Measurements from ENCODE around the gene KDM6A. TPM values are rescaled to one million over a fixed set of nuclear protein-coding genes. Genes with fewer than 3 reads are reported as not detected.
"Not testable (repeated sequence)": the region's sequence is repeated elsewhere in the genome, so short reads cannot be mapped to it uniquely, and the experiment has no call there.

Gene KDM6A
- total and polyA plus RNA-seq, 2 donors = 20.9 to 36.5 TPM

DNA sequence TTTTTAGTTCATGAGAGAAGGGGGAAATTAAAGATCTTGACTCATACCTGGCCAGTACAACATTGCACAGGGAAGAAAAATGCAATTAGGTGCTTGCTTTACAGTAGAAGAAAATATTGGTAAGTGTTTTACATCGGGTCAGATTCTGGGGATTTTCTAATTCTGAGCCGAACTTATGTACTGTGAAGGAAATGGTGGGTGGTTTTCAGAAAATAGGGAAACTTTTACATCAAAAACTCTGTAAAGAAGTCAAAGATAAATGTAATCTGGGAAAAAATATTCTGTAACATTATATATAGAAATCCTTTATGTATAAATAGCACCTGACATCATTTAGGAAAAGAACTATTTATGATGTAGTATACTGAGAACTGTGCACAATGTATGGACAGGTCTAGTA lies 75.4 kb downstream of the KDM6A start:
- DNase-seq (ENCODE audit: low read depth in 6 of 9, low spot score in 9 of 9) = no peak
- Histone ChIP-seq H3K27me3 (ENCODE audit: control insufficient read depth in 2 of 2, insufficient read depth in 1 of 2, low read length in 1 of 2) (no peaks in the 10 kb centered on the region), H3K4me1 (ENCODE audit: control insufficient read depth in 2 of 2, insufficient read depth in 2 of 2, low read length in 2 of 2) (no peaks in the 10 kb centered on the region), H3K9me3 (ENCODE audit: control insufficient read depth in 2 of 2, insufficient read depth in 1 of 2, low read length in 1 of 2) (peaks cover 0 to 9% of the 10 kb centered on the region in 2 donors), H3K4me3 (ENCODE audit: low read length in 2 of 2) (no peak overlapping the region), H3K27ac (ENCODE audit: low read depth in 1 of 2, low read length in 1 of 2) (no peak overlapping the region), H3K36me3 (ENCODE audit: control insufficient read depth in 2 of 2, insufficient read depth in 2 of 2, low read length in 1 of 2) (peaks cover 0 to 2% of the 10 kb centered on the region in 2 donors)
- 90% methylated on average over 2 of the region's 2 CpGs for WGBS

DNA sequence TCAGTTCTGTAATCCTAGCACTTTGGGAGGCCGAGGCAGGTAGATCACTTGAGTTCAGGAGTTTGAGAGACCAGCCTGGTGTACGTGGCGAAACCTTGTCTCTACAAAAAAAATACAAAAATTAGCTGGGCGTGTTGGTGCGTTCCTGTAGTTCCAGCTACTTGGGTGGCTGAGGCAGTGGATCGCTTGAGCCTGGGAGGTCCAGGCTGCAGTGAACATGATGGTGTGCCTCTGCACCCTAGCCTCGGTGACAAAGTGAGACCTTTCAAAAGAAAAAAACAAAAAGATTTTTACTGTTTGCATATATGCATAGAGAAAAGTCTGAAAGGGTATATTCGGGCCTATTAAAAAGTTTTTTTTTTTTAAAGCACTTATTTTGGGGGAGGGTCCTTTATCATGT lies 76.1 kb downstream of the KDM6A start:
- 97% methylated on average over 8 of the region's 8 CpGs for WGBS
- Histone ChIP-seq H3K27me3 (ENCODE audit: control insufficient read depth in 2 of 2, insufficient read depth in 1 of 2, low read length in 1 of 2) (no peaks in the 10 kb centered on the region), H3K4me3 (ENCODE audit: low read length in 2 of 2) (no peak overlapping the region), H3K36me3 (ENCODE audit: control insufficient read depth in 2 of 2, insufficient read depth in 2 of 2, low read length in 1 of 2) (peaks cover 0 to 2% of the 10 kb centered on the region in 2 donors), H3K4me1 (ENCODE audit: control insufficient read depth in 2 of 2, insufficient read depth in 2 of 2, low read length in 2 of 2) (no peaks in the 10 kb centered on the region), H3K27ac (ENCODE audit: low read depth in 1 of 2, low read length in 1 of 2) (no peak overlapping the region), H3K9me3 (ENCODE audit: control insufficient read depth in 2 of 2, insufficient read depth in 1 of 2, low read length in 1 of 2) (peaks cover 0 to 6% of the 10 kb centered on the region in 2 donors)
- no peak for DNase-seq (ENCODE audit: low read depth in 6 of 9, low spot score in 9 of 9)

DNA sequence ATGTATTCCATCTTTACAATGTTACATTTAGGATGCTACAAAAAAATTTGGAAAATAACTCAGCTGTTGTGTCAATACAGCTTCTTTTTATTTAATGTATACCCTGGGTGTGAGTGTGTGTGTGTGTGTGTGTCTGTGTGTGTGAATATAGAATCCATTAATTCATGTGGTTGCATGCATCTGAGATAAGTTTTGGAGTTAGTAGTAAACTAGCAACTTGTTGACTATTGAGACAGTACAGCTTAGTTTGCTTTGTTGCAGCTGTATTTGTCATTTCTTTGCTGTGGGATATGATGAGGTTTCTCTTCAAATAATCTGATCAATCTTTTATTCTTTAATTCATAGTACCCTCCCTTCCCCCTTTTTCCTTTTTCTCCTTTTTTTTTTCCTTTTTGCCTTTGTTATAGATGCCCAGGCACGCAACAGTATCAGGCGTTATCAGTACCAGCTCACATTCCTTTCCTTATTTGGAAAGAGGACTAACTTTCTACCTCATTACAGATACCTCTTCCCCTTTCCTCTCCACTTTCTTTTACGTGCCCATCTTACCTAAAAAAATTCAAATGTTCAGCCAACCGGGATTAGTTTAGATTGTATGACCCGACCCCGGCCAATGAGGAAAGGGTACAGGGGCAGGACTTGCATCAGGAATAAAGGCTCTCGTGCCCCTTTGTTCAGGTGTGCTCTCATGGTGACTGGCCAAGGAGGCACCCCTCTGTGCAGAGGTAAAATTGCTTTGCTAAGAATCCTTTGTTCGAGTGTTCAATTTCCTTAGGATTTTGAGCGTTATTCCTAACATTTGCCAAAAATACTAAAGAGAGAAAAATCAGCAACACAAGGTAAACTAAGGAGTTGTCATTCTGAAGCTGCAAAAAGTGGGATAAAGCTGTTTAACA lies 77.7 kb downstream of the KDM6A start:
- not testable (repeated sequence) for H3K36me3 ChIP-seq (ENCODE audit: control insufficient read depth in 2 of 2, insufficient read depth in 2 of 2, low read length in 1 of 2); H3K4me1 ChIP-seq (ENCODE audit: control insufficient read depth in 2 of 2, insufficient read depth in 2 of 2, low read length in 2 of 2); H3K27ac ChIP-seq (ENCODE audit: low read depth in 1 of 2, low read length in 1 of 2); DNase-seq (ENCODE audit: low read depth in 6 of 9, low spot score in 9 of 9); H3K9me3 ChIP-seq (ENCODE audit: control insufficient read depth in 2 of 2, insufficient read depth in 1 of 2, low read length in 1 of 2); H3K4me3 ChIP-seq (ENCODE audit: low read length in 2 of 2); H3K27me3 ChIP-seq (ENCODE audit: control insufficient read depth in 2 of 2, insufficient read depth in 1 of 2, low read length in 1 of 2)
- whole genome bisulfite sequencing = 82% methylated on average over 9 of the region's 9 CpGs

DNA sequence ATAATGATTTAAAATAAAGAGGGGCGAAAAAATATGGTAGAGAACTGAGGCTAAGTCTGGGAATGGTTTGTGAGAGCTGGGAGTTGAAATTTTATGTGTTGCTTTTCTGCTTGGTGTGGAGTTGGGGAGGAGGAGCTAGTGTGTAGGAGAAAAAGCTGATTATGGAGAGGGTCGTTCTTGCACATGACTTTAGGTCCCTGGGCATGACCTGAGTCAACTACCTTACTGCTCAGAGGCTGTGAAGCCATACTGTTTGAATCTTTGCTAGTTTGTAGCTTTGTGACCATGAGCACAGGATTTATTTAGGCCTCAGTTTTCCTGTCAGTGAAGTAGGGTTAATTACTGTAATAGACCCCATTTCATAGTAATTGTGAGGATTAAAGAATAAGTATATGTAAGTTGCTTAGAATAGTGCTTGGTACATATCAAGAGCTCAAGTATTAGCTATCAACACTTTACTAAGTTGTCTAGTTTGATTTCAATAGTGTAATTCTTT lies 78.6 kb downstream of the KDM6A start:
- Histone ChIP-seq H3K27me3 (ENCODE audit: control insufficient read depth in 2 of 2, insufficient read depth in 1 of 2, low read length in 1 of 2) (no peaks in the 10 kb centered on the region), H3K4me3 (ENCODE audit: low read length in 2 of 2) (no peak overlapping the region), H3K36me3 (ENCODE audit: control insufficient read depth in 2 of 2, insufficient read depth in 2 of 2, low read length in 1 of 2) (peaks cover 0 to 2% of the 10 kb centered on the region in 2 donors), H3K27ac (ENCODE audit: low read depth in 1 of 2, low read length in 1 of 2) (no peak overlapping the region), H3K4me1 (ENCODE audit: control insufficient read depth in 2 of 2, insufficient read depth in 2 of 2, low read length in 2 of 2) (no peaks in the 10 kb centered on the region), H3K9me3 (ENCODE audit: control insufficient read depth in 2 of 2, insufficient read depth in 1 of 2, low read length in 1 of 2) (no peaks in the 10 kb centered on the region)
- 92% methylated on average over 2 of the region's 2 CpGs for WGBS
- no peak for DNase-seq (ENCODE audit: low read depth in 6 of 9, low spot score in 9 of 9)

DNA sequence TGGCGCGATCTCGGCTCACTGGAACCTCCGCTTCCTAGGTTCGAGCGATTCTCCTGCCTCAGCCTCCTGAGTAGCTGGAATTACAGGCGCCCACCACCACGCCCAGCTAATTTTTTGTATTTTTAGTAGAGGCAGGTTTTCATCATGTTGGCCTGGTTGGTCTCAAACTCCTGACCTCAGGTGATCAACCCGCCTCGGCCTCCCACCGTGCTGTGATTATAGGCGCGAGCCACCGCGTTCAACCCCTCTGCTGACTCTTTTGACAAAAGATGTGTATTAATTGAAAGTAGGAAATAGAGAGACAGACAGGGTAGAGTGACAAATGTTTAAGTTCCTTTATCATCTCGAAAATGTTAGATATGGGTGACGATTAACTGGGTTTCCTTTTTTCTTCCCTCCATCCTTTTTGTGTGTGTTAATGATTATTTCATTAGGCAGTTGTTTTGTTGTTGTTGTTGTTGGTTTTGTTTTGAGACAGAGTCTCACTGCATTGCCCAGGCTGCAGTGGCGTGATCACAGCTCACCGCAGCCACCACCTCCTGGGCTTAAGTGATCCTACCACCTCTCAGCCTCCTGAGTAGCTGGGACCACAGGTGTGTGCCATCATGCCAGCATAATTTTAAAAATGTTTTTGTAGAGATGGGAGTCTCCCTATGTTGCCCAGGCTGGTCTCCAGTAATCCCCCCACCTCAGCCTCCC lies 79.5 kb downstream of the KDM6A start:
- Histone ChIP-seq H3K27ac (ENCODE audit: low read depth in 1 of 2, low read length in 1 of 2) (no peak overlapping the region), H3K9me3 (ENCODE audit: control insufficient read depth in 2 of 2, insufficient read depth in 1 of 2, low read length in 1 of 2) (no peaks in the 10 kb centered on the region), H3K4me3 (ENCODE audit: low read length in 2 of 2) (no peak overlapping the region), H3K4me1 (ENCODE audit: control insufficient read depth in 2 of 2, insufficient read depth in 2 of 2, low read length in 2 of 2) (no peaks in the 10 kb centered on the region), H3K27me3 (ENCODE audit: control insufficient read depth in 2 of 2, insufficient read depth in 1 of 2, low read length in 1 of 2) (no peaks in the 10 kb centered on the region), H3K36me3 (ENCODE audit: control insufficient read depth in 2 of 2, insufficient read depth in 2 of 2, low read length in 1 of 2) (peaks cover 0 to 2% of the 10 kb centered on the region in 2 donors)
- no peak for DNase-seq (ENCODE audit: low read depth in 6 of 9, low spot score in 9 of 9)
- 97% methylated on average over 19 of the region's 19 CpGs for WGBS

DNA sequence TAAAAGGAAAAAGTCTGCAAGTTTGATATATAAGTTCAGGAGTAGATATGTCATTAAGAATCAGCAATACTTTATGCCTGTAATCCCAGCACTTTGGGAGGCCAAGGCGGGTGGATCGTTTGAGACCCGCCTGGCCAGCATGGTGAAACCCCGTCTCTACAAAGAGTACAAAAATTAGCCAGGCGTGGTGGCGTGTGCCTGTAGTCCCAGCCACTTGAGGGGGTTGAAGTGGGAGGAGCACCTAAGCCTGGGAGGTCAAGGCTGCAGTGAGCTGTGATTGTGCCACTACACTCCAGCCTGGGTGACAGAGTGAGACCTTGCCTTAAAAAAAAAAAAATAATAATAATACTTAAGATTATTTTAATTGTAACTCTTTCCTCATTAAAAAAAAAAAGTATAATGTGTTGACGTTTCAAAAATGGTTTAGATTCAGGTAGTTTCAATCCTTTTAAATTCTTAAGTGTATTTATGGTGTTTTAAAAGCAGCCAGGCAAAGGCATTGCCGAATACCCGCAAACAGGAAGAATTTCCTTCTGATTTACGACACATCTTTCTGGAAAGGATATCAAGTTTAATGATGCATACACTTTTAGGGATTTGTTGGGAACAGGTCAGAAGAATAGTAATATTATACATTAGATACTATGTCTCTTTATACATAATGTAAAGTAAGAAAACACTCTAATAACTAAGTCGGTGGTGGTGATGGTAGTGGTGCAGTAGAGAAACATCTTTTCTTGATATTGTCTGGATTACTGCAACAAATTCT lies 80.9 kb downstream of the KDM6A start:
- Histone ChIP-seq H3K27ac (ENCODE audit: low read depth in 1 of 2, low read length in 1 of 2) (no peak overlapping the region), H3K4me1 (ENCODE audit: control insufficient read depth in 2 of 2, insufficient read depth in 2 of 2, low read length in 2 of 2) (no peaks in the 10 kb centered on the region), H3K9me3 (ENCODE audit: control insufficient read depth in 2 of 2, insufficient read depth in 1 of 2, low read length in 1 of 2) (no peaks in the 10 kb centered on the region), H3K27me3 (ENCODE audit: control insufficient read depth in 2 of 2, insufficient read depth in 1 of 2, low read length in 1 of 2) (no peaks in the 10 kb centered on the region), H3K4me3 (ENCODE audit: low read length in 2 of 2) (no peak overlapping the region), H3K36me3 (ENCODE audit: control insufficient read depth in 2 of 2, insufficient read depth in 2 of 2, low read length in 1 of 2) (peaks cover 0 to 2% of the 10 kb centered on the region in 2 donors)
- no peak for DNase-seq (ENCODE audit: low read depth in 6 of 9, low spot score in 9 of 9)
- WGBS = 94% methylated on average over 11 of the region's 11 CpGs

DNA sequence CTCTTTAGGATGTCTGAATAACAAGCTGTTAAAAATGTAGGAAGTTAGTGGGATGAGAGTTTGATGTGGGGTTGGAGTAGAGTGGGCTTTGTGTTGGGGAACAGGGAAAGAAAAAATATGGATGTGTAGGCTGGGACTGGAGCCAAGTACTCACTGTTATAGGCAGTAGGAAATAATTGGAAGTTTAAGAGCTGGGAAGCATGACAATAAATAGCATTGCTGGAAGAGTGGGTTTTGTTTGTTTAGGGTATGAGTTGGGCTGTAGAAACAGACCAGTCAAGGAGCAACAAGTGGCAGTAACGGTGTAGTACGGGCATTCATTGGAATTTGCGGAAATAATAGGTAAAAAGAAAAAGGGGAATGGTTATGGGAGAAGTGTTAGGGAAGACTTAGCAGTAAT lies 81.6 kb downstream of the KDM6A start:
- H3K4me1 ChIP-seq (ENCODE audit: control insufficient read depth in 2 of 2, insufficient read depth in 2 of 2, low read length in 2 of 2) = no peaks in the 10 kb centered on the region
- no peak for DNase-seq (ENCODE audit: low read depth in 6 of 9, low spot score in 9 of 9)

DNA sequence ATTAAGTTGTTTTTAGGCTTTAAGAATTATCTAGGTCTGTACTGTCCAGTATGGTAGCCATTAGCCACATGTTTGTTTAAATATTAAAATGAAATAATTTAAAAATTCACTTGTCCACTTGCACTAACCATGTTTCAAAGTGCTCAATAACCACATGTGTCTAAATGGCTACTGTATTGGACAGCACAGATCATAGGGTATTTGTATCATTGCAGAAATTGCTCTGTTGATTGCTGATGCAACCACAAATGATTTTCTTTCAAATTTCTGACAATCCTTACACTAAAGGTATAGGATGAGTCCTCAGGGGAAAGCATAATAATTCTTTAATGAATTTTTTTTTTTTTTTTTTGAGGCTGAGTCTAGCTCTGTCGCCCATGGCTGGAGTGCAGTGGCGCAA lies 84.9 kb downstream of the KDM6A start:
- Histone ChIP-seq H3K27me3 (ENCODE audit: control insufficient read depth in 2 of 2, insufficient read depth in 1 of 2, low read length in 1 of 2) (no peaks in the 10 kb centered on the region), H3K36me3 (ENCODE audit: control insufficient read depth in 2 of 2, insufficient read depth in 2 of 2, low read length in 1 of 2) (peaks cover 0 to 1% of the 10 kb centered on the region in 2 donors), H3K27ac (ENCODE audit: low read depth in 1 of 2, low read length in 1 of 2) (no peak overlapping the region), H3K9me3 (ENCODE audit: control insufficient read depth in 2 of 2, insufficient read depth in 1 of 2, low read length in 1 of 2) (no peaks in the 10 kb centered on the region), H3K4me1 (ENCODE audit: control insufficient read depth in 2 of 2, insufficient read depth in 2 of 2, low read length in 2 of 2) (no peaks in the 10 kb centered on the region), H3K4me3 (ENCODE audit: low read length in 2 of 2) (no peak overlapping the region)
- WGBS = 100% methylated on average over 2 of the region's 2 CpGs
- DNase-seq (ENCODE audit: low read depth in 6 of 9, low spot score in 9 of 9) = no peak

More for the DNA sequence above, 81.6 kb downstream of the KDM6A start:
- H3K4me3 ChIP-seq (ENCODE audit: low read length in 2 of 2) = no peak overlapping the region
- H3K27me3 ChIP-seq (ENCODE audit: control insufficient read depth in 2 of 2, insufficient read depth in 1 of 2, low read length in 1 of 2) = no peaks in the 10 kb centered on the region
- H3K27ac ChIP-seq (ENCODE audit: low read depth in 1 of 2, low read length in 1 of 2) = no peak overlapping the region
- H3K9me3 ChIP-seq (ENCODE audit: control insufficient read depth in 2 of 2, insufficient read depth in 1 of 2, low read length in 1 of 2) = no peaks in the 10 kb centered on the region
- peaks cover 0 to 2% of the 10 kb centered on the region in 2 donors for H3K36me3 ChIP-seq (ENCODE audit: control insufficient read depth in 2 of 2, insufficient read depth in 2 of 2, low read length in 1 of 2)
- 95% methylated on average over 3 of the region's 3 CpGs for WGBS
